NCI-H748 (cell line): Measurements from ENCODE around the gene FAM118A.
A peak's percentile ranks its signal among the peaks of the same experiment; 100 is the strongest.
"Not testable (repeated sequence)": the region's sequence is repeated elsewhere in the genome, so short reads cannot be mapped to it uniquely, and the experiment has no call there.

ENCODE experiments used
- DNase-seq: peaks from one replicate; lab custom pipeline; 2025; ENCODE audit not compliant: unreplicated experiment; lab: John Stamatoyannopoulos, UW

The FAM118A gene

DNA sequence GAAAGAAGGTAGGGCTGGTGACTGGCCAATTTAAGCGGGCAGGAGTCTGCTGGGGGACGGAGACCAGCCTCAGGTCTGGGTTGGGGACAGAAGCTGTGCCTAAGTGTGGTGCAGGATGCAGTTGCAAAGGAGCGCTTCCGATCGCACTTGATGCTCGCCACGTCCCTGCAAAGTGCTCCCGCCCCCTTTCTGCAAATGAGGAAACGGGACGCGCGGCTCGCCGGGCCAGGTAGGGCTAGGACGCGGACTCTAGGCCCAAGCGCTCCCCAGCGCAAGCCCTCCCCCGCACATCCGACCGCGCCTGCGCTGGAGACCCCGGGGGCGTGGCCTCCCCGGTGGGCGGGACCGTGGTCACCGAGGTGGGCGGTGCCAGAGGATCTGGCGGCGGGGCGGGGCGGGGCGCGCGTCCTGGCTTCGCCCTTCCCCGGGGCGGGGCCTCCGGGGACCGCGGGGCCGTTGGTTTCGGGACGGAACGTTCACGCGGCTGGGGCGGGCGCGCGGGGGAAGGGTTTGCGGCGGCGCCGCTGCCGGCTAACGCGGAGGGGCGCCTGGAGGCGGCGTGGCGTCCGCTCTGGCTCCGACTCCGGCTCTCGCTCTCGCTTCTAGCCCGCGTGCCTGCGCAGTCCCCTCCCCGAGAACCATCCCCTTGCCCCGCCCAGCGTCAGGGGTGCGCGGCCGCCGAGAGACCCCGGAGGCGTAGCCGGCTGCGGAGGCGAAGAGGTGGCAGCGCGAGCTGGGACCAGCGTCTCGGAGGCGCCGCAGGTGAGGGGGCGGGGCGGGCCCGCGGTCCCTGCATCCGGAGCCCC is at the start of gene FAM118A:
FAM118A (plus strand) TSS at position 513 of the 806 bp plus-strand sequence. CDS start 12,446 bp downstream, outside the sequence.
- peak; percentile 97 for DNase-seq

DNA sequence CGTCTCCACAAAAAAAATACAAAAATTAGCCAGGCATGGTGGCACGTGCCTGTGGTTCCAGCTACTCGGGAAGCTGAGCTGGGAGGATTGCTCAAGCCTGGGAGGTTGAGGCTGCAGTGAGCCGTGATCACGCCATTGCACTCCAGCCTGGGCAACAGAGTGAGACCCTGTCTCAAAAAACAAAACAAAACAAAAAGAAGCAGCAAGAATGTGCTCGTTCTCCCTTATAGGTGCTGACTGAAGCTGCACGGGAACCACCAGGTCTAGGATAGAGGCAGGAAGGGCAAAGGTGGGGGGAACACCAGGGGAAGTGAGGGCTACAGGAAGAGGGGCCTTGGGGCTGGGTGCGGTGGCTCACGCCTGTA is 49.4 kb upstream of the FAM118A start:
- DNase-seq = not testable (repeated sequence)

DNA sequence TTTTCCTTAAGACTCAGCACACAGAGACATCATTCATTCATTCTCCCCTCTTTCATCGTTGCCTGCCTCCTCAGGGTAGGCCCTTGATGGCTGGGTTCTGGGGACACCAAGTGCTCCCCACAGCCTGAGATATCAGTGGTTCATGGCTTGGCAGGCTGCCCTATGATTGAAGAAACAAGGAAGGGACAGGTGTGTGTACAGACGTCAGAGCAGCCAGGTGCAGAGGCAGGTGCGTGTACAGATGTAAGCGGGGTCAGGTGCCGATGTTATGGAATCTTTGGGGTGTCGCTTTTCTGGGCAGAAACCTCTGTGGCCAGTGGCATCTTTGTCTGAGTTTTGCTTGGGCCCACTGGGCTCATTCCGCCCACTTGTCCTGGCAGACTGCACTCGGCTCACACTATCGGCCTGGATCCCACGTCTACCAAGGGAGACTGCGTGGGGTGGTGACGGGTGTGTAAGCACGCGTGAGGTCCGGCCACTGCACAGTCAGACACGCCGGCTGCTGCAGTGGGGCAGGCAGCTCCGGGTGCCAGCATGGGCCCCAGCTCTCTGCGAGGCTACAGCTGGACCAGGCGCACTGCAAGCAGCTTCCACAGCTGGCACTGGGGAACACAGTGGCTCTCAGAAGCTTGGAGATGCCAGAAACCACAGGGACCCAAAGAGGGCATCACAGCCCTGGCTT is 48.2 kb upstream of the FAM118A start:
- peak; percentile 62 for DNase-seq

DNA sequence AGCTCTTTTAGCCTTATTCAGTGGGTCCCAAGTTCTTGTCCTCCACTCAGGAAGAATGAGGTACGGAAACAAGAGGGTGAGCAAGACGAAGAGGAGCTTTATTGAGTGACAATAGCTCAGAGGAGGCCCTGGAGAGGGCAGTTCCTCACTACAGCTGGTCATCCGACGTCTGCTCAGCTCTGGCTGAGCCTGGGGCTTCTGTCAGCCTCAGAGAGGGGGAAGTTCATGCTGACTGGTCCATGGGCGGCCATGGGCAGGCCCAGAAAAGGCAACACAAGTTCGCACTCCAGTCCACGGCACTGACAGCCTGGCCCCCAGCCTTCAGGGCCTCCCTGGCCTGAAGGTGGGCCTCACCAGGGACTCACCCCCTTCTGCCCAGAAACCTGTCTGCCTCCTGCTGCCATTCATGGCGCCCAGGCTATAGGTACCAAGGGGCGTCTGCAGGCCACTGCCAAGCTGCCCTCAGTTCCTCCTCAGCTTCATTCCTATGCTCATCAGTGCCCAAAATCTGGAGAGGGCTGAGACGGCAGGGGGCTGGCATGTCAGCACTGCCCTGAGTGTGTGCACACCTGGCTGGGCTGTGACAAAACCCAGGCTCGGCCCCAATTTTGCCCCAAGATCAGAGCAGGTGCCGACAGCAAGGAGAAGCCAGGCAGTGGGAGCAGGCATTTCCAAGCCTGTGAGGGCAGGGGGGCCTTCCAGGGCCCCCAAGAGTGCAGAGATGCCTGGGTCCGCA is 47.4 kb upstream of the FAM118A start:
- DNase-seq = no peak

DNA sequence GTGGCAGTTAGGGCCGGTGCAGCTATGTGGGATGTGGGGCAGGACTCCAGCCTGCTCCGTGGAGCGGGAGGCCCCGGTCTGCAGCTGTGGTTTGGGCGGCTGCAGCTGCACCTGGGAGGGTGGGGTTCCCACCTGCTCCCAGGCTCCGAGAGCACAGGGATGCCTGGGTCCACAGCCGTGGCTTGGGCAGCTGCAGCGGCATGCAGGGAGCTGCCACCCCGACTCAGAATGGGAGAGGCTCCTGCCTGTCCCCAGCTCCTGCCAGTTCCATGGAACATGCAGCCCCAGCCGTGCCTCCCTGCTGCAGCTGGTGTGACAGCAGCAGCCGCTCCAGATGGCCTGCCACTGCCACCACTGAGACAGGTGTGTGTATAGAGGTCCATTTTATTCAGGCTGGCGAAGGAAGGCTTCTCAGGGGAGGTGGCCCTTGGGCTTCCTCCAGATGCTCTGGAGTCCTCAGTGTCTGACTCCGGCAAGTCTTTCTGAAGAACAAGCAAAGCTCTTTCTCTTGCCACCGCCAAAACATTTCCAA is 46.7 kb upstream of the FAM118A start:
- peak; percentile 61 for DNase-seq

DNA sequence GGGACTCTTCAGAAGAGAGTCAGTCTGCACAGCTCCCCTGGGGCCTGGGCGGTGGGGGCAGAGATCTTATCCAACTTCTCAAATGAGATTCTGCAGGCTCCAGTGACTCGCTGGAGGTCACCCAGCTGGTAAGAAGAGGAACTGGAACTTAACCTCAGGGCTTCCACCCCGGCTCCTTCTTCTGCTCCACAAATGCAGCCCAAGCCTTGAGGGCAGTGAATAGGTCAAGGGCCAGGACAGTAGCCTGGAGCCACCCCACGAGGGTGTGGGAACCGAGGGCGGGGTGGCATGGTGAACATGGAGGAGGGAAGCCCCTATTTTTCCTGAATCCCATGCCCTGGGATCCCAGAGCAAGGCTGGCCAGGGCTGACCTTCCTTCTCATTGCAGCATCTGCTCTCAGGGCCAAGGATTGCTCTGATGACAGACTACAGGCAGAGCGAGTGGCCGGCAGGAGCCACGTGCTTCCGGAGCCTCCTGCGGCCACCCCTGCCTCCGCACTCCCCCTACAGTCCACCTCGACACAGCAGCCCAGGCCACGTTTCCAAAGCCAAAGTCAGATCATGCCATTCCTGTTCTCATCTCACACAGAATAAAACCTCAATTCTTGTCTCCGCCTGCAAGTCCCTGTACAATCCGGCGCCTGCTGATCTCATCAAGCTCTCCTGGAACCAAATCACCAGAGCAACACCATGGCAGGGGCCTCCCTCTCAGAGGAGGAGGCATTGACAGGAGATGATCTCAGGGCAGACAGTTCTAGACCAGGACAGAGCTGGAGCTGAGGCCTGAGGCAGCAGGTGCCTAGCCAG is 46.1 kb upstream of the FAM118A start:
- no peak for DNase-seq

DNA sequence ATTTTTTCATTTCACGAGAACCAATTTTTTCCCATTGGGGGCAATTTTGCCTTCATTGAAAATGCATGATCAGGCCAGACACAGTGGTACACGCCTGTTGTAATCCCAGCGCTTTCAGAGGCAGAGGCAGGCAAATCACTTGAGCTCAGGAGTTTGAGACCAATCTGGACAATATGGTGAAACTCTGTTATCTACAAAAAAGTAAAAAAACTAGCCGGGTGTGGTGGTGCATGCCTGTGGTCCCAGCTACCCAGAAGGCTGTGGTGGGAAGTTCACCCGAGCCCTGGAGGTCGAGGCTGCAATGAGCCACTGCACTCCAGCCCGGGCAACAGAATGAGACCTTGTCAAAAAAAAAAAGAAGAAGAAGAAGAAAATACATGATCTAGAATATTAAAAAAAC is 44.2 kb upstream of the FAM118A start:
- no peak for DNase-seq

DNA sequence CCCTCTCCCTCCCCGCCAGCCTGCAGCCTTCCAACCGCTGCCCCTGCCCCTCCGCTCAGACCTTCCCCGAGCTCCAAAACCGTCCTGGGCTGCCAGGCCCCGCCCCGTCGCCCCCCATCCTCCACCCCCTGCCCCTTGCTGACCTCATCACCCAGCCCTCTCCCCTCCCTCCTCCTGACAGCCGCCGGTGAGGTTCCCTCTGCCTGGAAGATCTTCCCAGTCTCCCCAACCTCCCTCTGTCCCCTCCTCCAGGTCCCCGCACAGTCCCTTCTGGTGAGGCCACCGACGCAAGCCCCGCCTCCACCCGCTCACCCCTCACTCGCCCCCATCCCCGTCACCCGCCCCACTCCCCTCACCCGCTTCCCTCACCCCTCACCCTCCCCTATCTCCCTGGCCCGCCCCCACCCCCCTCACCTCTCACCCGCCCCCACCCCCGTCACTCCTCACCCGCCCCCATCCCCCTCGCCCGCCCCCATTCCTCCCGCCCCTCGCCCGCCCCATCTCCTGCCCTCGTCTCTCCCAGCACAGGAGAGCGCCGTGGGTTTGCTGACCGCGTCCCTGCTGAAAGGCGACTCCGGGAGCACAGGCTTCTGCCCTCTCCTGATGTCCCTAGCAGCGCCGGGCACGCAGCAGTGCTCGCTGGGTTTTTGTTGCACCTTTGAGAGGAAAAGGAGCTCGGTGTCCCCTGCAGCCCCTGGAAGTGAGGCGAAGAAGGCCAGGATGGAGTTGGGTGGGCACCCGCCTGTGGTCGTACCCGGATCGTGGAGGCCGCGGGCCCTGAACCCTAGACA is 41.4 kb upstream of the FAM118A start:
- DNase-seq = peak; percentile 81

DNA sequence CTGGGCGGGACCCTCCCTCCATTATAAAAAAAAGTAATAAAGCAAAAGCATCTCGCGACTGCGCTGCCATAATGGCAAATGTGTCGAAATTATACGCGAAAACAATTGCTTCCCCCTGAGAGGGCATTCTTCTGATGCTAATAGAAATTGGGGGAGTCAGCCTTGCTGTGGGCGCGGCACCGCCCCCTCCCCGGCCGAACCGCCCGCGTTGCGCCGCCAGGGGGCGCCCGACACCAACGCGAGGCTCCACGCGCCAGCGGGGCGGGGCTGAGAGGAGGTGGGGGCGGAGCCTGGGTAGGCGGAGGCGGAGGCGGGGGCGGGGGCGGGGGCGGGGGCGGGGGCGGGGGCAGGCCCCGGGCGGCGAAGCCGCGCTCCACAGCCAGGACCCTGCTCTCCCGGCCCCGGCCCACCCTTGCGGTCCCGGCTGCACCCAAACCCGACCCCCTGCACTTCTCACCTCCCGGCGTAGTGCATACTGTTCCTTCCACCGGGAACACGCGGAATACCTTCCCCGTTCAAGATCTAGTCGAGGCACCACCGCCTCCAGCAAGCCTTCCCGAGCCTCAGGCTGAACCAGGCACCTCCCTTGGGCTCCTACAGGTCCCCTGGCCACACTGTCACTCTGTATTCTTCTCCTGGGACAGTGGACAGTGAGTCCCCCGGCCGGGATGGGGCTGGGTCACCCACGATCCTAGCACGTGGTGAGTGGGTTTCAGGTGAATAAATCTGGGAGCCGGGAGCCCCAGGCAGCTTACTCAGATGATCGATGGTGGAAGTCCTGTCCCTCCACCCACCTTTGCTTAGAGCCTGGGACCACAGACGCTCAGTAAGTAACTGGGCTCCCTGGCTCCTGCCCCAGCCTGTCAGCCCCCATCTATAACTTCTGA is 40.5 kb upstream of the FAM118A start:
- peak; percentile 75 for DNase-seq

DNA sequence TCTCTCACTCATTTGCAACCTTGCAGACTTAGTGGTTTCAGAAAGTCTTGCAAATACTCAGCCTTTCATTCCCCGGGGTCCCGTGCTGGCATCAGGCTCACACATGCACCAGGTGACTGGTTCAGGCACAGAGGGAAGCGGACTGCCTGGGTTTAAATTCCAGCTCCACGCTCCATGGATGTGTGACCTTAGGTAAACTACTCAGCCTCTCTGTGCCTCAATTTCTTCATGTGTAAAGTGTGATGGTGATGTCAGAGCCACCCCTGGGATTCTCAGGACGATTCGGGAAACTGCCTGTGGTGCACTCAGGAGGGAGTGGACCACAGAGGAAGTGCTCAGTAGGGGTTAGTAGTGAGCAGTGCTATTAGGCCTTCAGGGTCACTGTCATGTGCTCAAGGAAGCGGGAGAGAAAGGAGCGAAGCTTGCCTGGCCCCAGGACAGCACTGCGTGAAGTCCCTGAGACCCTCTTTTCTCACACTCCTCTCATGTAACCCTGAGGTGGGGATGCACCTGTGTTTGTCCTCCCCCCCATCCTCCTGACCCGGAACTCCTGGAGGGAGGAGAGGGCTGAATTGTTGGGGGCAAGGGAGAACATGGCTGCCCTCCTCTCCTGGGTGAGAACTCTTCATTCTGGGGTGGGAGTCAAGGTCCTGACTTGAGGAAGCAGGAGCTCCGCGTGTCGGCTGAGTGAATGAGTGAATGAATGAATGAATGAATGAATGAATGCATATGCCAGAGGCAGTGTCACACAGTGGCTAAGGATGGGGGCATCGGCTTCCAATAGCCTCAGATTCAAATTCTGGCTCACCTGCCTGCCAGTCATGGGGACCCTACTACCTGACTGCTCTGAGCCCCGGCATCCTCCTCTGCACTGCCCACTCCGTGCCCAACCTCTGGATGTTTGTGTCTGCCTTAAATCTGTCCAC is 39.4 kb upstream of the FAM118A start:
- DNase-seq = no peak

DNA sequence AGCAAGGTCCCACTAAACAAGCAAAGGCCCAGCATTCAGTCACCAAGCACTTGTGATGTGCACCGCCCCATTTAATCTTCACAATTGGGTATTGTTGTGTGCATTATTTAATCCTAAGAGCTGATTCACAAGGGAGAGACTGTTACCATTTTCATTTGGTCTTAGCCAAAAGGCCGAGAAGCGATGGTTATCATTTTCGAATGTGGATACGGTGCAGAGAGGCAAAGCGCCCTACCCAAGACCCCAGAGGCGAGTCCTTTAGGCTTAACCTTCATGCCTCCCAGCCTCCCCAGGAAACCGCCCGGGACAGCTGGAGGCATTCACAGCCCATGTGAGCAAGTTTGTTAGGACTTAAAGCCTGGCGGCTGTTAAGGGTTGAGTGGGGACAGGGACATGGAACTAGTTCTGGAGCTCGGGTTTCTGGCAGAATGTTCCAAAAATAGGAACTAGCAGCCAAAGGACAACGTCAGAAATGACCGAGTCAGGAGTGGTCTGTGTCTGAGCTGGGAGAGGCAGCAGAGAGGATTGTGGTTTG is 38.0 kb upstream of the FAM118A start:
- DNase-seq = peak; percentile 12

DNA sequence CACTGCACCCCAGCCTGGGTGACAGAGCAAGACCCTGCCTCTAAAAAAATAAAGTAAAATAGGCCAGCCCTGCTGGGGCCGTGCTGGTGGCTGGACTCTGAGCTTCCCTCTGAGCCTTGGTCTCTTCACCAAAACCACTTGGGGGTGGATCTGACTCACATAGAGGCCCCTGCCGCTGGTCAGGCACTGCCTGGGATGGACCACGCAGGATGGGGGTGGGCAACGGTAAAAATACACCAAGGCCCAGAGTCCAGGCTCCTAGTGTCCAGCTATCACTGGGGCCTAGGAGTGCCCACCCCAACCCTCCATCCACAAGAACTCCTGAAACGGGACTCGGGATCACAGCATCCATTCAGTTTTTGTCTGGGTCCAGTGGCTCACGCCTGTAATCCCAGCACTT is 37.2 kb upstream of the FAM118A start:
- DNase-seq = no peak

DNA sequence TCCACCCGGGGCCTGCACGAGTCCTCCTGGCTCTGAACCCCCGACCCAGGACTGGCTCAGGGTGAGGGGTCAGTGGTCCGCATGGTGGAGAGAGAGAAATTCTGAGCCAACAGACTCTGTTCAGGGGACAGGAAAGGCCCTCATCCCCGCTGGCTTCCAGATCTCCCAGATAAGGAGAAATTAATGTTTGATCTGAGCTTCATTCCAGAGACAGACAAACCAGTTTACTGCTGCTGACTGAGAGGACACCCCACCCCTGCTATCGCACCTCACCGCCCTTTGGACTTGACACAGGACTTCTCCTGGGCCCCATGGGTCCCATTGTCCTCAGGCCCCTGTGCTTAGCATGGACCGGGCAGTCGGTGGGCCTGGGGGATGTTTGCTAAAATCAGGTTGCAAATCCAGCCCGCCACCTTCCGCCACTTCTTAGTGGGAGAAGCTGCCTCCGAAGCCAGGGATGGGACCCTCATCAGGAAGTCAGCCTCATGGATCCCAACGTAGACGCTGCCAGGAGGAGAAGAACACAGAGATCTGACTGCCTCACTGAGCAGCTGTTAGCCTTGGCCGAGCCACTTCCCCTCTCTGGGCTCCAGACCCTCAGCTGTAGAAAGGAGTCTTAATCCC is 36.2 kb upstream of the FAM118A start:
- no peak for DNase-seq

DNA sequence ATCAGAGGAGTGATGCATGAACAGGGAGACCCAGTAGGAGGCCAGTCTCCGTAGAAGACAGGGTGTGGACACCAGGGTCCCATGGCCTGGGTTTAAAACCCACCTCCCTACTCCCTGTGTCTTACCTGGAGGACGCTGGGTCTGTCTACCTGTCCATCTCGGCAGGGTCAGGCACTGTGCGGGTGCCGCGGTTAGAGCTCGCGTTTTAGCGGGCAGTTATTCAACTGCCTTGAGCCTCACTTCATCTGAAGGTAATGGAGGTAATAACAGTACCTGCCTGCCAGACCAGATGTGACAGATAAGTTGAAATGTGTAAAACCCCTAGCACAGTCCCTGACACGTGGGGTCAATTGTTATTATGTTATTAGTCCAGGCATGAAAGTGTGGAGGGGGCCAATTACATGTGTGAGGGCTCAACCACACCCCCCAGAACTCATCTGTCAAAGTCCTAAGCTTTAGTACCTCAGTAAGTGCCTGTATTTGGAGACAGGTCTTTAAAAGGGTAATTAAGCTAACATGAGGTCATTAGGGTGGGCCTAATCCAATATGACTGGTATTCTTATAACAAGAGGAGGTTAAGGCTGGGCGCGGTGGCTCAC is 33.1 kb upstream of the FAM118A start:
- DNase-seq = no peak

DNA sequence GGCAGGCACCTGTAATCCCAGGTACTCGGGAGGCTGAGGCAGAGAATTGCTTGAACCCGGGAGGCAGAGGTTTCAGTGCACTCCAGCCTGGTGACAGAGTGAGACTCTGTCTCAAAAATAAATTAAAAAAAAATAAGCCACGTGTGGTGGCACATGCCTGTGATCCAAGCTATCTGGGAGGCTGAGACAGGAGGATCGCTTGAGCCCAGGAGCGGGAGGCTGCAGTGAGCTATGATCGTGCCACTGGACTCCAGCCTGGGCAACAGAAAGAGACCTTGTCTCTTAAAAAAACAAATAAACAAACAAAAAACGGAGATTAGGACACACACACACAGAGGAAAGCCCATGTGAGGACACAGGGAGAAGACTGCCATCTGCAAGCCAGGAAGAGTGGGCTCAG is 32.0 kb upstream of the FAM118A start:
- DNase-seq = not testable (repeated sequence)

DNA sequence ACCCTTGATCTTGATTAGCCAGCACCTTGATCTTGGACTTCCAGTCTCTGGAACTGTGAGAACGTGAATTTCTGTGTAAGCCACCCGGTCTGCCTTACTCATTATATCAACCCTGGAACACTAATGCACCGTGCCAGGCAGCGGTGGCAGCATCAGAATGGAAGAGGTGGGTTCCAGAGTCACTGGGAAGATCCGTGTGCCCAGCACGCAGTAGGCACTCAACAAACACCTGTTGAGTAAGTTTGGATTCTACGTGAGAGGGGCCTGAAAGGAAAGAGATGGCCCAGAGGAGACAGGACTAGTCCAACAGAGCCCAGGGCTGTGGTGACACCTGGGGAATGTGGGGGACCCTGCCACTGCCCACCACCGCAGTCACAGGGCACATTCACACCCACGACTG is 31.6 kb upstream of the FAM118A start:
- DNase-seq = no peak

DNA sequence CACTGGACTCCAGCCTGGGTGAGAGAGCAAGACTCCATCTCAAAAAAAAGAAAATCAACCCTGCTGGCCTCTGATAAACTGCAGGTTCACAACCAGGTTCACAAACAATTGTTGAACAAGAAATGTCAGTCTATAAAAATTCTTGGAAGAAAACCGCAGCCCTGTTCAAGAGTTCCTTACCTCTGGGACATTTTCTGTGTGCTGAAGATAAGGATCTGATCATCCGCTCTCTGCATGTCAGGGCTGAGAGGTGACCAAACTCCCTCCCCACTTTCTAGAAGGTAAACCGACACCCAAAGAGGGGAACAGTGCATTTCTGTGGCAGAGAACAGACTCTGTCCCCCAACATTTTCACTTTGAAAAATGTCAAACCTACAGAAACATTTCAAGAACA is 29.1 kb upstream of the FAM118A start:
- DNase-seq = no peak
